Endothelial cell (in vitro differentiated cells): ENCODE data around the gene FTO. TPM values are rescaled to one million over a fixed set of nuclear protein-coding genes. Genes with fewer than 3 reads are reported as not detected.

ENCODE experiments used
- DNase-seq: peaks from one replicate; pipeline ENCODE4 v3.0.0; 2021; ENCODE audit warnings: low spot score
- H3K27ac Mint-ChIP-seq: one replicate; pipeline ENCODE4 v1.8.0; 2021; ENCODE audit warnings: mixed read lengths, inconsistent platforms; ENCODE audit not compliant: unreplicated experiment
- H3K27me3 Mint-ChIP-seq: one replicate; pipeline ENCODE4 v1.8.0; 2021; ENCODE audit warnings: mild to moderate bottlenecking, moderate library complexity, mixed read lengths, inconsistent platforms; ENCODE audit not compliant: unreplicated experiment
- H3K36me3 Mint-ChIP-seq: one replicate; pipeline ENCODE4 v1.8.0; 2021; ENCODE audit warnings: mild to moderate bottlenecking, low read depth, mixed read lengths, inconsistent platforms; ENCODE audit not compliant: unreplicated experiment
- H3K4me1 Mint-ChIP-seq: one replicate; pipeline ENCODE4 v1.8.0; 2021; ENCODE audit warnings: mild to moderate bottlenecking, mixed read lengths, inconsistent platforms; ENCODE audit not compliant: unreplicated experiment
- H3K4me3 Mint-ChIP-seq: one replicate; pipeline ENCODE4 v1.8.0; 2021; ENCODE audit warnings: mild to moderate bottlenecking, mixed read lengths, inconsistent platforms; ENCODE audit not compliant: unreplicated experiment
- H3K9me3 Mint-ChIP-seq: one replicate; pipeline ENCODE4 v1.8.0; 2021; ENCODE audit warnings: mixed read lengths, inconsistent platforms; ENCODE audit not compliant: unreplicated experiment
- total RNA-seq: library from RNA; stranded (reverse); fragmentation: NEBNext Ultra II Directional; extraction: Animal tissue kit (Norgen Biotek cat#: 25700); gene quantifications from one replicate; pipeline ENCODE4 v1.2.1, GENCODE V29; 2021; ENCODE audit not compliant: unreplicated experiment
- TF ChIP-seq, protein P1 (sequence below): fragments of 200-600 bp; sonication (generic); IDR thresholded peaks from one replicate; pipeline ENCODE4 v1.5.0; 2021; ENCODE audit warnings: antibody characterized with exemption; ENCODE audit not compliant: unreplicated experiment

Gene FTO
- total RNA-seq, 1 donor from 2014 or later, result 83.8 TPM

DNA sequence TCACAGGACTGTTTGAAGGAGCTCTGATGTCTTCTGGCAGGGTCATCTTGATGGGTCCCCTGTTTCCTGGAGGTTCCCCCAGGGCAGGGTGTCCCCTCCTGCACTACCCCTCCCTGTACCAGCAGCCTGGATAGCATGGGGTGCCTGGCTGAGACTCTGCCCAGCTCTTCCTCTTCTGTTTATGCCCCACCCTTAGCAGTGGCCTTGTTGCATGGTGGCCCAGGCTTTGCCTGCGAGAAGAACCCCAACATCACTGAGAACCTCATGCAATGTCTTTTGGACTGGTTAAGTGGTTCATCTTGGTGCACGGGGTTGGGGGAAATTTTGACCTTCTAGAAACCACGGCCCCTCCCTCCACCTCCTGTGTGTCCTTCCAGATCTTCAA, 460.8 kb downstream of the FTO start:
- Mint-ChIP-seq H3K4me1 (no peaks in the 10 kb centered on the region), H3K36me3 (no peaks in the 10 kb centered on the region), H3K4me3 (no peak overlapping the region), H3K9me3 (no peaks in the 10 kb centered on the region), H3K27ac (no peak overlapping the region), H3K27me3 (peaks cover 1% of the 10 kb centered on the region)
- TF ChIP-seq, protein P1, sequence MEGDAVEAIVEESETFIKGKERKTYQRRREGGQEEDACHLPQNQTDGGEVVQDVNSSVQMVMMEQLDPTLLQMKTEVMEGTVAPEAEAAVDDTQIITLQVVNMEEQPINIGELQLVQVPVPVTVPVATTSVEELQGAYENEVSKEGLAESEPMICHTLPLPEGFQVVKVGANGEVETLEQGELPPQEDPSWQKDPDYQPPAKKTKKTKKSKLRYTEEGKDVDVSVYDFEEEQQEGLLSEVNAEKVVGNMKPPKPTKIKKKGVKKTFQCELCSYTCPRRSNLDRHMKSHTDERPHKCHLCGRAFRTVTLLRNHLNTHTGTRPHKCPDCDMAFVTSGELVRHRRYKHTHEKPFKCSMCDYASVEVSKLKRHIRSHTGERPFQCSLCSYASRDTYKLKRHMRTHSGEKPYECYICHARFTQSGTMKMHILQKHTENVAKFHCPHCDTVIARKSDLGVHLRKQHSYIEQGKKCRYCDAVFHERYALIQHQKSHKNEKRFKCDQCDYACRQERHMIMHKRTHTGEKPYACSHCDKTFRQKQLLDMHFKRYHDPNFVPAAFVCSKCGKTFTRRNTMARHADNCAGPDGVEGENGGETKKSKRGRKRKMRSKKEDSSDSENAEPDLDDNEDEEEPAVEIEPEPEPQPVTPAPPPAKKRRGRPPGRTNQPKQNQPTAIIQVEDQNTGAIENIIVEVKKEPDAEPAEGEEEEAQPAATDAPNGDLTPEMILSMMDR, result no peak
- no peak for DNase-seq

DNA sequence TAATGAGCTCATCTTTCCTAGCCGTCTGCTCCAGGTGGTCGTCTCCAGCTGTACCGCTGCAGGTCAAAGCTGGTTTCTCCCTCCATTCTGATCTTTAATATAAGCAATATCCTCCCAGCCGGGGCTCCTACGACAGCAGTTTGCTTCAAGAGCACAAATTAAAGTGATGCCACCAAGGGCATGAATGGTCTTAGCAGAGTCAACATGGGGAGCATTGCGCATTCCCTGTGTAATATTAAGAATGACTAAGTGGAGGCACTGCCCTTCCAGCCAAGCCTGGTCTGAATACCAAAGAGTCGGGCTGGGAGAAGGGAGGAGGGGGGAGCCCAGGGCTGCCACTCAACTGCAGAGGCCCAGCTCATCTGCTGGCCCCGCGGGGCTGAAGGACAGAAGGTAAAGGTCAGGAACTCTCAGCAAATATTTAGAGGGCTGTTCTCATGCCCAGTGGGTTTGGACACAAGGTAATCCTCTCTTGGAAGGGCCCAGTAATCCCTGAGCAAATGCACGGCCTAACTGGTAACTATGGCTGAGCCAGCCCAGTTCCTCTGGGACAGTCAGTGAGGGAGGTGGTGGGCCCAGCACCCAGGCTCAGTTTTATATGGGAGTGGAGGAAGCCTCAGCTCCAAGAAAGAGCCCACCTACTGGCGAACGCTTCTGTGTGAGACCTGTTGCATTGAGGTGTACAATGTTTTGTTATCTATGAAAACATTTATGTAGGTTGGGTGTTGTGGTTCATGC, 461.4 kb downstream of the FTO start:
- Mint-ChIP-seq H3K4me1 (no peaks in the 10 kb centered on the region), H3K9me3 (no peaks in the 10 kb centered on the region), H3K36me3 (no peaks in the 10 kb centered on the region), H3K27ac (no peak overlapping the region), H3K27me3 (peaks cover 1% of the 10 kb centered on the region), H3K4me3 (no peak overlapping the region)
- DNase-seq, result no peak
- TF ChIP-seq, protein P1, result no peak

DNA sequence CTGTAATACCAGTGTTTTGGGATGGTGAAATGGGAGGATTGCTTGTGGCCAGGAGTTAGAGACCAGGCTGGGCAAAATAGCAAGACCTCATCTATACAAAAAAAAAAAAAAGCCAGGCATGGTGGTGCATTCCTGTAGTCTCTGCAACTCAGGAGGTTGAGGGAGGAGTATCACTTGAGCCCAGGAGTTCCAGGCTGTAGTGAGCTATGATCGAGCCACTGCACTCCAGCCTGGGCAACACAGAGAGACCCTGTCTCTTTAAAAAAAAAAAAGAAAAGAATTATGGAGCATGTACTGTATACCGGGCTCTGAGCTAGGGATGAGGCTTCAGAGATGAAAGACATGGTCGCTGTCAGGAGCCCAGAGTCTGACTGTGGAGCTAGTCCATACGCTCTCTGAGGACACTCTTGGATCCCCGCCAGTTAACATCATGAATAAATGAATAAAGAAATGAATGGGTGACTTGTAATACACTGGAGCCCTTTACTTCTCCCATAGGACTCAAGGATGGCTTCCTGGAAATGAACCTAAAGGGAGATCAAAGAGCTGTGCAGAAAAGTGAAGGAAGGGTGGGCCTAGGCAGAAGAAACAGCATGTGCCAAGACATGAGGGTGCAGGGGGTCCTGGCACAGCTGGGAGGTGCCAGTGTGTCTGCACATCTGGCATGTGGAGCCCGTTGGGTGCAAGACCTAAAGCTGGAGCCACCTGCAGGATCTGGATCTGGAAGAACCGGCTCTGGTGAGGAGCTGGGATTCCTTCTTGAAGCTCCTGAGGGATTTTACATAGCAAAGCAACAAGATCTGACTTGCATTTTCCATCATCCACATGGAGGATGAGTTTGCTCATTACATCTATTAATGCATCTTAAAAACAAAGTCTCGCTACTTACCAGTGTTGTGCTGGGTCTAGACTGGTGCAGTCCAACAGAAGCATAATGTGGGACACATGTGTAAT, 462.2 kb downstream of the FTO start:
- no peaks in the 10 kb centered on the region for H3K36me3 Mint-ChIP-seq
- no peak overlapping the region for H3K27ac Mint-ChIP-seq
- H3K9me3 Mint-ChIP-seq, result no peaks in the 10 kb centered on the region
- no peak for DNase-seq
- no peaks in the 10 kb centered on the region for H3K4me1 Mint-ChIP-seq
- no peaks in the 10 kb centered on the region for H3K27me3 Mint-ChIP-seq
- TF ChIP-seq, protein P1, result no peak
- no peak overlapping the region for H3K4me3 Mint-ChIP-seq

DNA sequence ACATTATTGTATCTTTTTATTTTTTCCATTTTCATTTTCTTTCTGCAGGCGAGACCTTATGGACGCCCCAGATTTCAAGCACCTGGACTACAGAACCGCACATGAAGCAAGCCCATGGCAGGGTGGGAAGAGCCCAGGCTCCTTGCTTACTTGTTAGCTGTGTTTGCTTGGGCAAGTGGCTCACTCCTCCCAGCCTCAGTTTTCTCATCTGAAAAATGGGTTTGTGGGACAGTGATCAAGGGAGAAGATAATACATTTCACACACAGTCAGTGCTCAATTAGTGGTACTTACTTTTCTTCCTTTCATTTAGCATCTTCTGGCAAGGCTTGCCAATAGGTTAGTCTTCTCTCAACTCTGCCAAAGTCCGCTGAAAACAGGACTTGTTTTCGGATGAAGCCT, 465.2 kb downstream of the FTO start:
- DNase-seq, result no peak
- no peaks in the 10 kb centered on the region for H3K36me3 Mint-ChIP-seq

More for the DNA sequence above, 465.2 kb downstream of the FTO start:
- TF ChIP-seq, protein P1, result no peak
- Mint-ChIP-seq H3K4me3 (no peak overlapping the region), H3K27ac (no peak overlapping the region), H3K9me3 (no peaks in the 10 kb centered on the region), H3K27me3 (peaks cover 1% of the 10 kb centered on the region), H3K4me1 (no peaks in the 10 kb centered on the region)
